ENCODE results near the gene RNF208.

RNF208 gene

DNA sequence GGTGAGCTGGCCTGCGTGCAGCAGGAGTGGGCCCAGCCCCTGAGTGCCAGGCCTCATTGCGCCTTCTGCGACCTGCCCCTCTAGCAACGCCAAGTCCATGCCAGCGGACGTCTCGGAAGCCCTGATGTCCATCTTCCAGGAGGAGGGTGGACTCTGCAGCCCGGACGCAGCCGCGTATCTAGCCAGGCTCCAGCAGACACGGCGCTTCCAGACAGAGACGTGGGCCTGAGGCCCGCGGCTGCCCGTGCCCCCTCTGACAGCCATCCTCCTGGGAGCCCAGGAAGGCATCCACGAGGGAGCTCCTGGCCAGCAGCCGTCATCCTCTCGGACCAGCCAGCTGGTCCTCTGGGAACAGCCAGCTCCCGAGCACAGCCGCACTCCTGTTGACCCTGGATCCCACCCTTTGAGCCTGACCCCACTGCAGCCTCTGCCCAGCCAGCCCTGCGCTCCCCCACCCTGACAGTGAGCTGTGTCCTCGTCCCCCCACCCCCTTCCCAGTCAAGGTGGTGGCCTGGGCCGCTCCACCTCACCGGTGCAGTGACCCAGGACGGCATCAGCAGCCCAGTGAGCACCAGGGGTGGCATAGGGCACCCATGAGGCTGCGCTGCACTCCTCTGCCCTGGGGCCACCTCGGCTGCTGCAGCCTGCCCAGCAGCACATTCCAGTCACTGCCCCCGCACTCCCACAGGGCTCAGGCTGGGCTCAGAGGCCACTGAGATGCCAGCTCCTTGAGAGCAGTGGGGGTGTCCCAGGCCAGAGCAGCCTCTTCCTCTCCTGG lies 5.7 kb downstream of the RNF208 start:
- peaks cover 6% of the 10 kb centered on the region; the same call in 1 of the 2 replicates for H3K36me3 ChIP-seq (ENCODE audit: insufficient read depth, low read length)
- no peak overlapping the region for H3K27ac ChIP-seq (ENCODE audit: low read depth, low read length, poor library complexity, severe bottlenecking)
- no peak overlapping the region for H3K4me3 ChIP-seq (ENCODE audit: low read depth, low read length, poor library complexity, severe bottlenecking)
- no peak overlapping the region; the same call in 1 of the 2 replicates for H3K9ac ChIP-seq (ENCODE audit: low read length)
- TF ChIP-seq, protein P1, sequence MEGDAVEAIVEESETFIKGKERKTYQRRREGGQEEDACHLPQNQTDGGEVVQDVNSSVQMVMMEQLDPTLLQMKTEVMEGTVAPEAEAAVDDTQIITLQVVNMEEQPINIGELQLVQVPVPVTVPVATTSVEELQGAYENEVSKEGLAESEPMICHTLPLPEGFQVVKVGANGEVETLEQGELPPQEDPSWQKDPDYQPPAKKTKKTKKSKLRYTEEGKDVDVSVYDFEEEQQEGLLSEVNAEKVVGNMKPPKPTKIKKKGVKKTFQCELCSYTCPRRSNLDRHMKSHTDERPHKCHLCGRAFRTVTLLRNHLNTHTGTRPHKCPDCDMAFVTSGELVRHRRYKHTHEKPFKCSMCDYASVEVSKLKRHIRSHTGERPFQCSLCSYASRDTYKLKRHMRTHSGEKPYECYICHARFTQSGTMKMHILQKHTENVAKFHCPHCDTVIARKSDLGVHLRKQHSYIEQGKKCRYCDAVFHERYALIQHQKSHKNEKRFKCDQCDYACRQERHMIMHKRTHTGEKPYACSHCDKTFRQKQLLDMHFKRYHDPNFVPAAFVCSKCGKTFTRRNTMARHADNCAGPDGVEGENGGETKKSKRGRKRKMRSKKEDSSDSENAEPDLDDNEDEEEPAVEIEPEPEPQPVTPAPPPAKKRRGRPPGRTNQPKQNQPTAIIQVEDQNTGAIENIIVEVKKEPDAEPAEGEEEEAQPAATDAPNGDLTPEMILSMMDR (IDR thresholded peaks at IDR 0.05; ENCODE audit: low read length) = no peak
- no peak for TF ChIP-seq EZH2 (IDR thresholded peaks at IDR 0.05; ENCODE audit: borderline replicate concordance, low read length)
- H3K4me2 ChIP-seq (ENCODE audit: low read length) = no peak overlapping the region
- no peak overlapping the region for H2AFZ ChIP-seq (ENCODE audit: low read length)
- H3F3A ChIP-seq (ENCODE audit: insufficient read depth, low read length) = no peaks in the 10 kb centered on the region
- H3K79me2 ChIP-seq (ENCODE audit: insufficient read depth, low read length) = no peaks in the 10 kb centered on the region
- H3K9me2 ChIP-seq (ENCODE audit: low read depth, low read length) = no peaks in the 10 kb centered on the region
- no peaks in the 10 kb centered on the region for H4K20me1 ChIP-seq (ENCODE audit: insufficient read depth, low read length)
- H3K4me1 ChIP-seq (ENCODE audit: insufficient read depth, low read length, severe bottlenecking) = peaks cover 20% of the 10 kb centered on the region
- H3K27me3 ChIP-seq (ENCODE audit: insufficient read depth, low read length) = no peaks in the 10 kb centered on the region
- no peaks in the 10 kb centered on the region for H3K9me3 ChIP-seq (ENCODE audit: low read length)

DNA sequence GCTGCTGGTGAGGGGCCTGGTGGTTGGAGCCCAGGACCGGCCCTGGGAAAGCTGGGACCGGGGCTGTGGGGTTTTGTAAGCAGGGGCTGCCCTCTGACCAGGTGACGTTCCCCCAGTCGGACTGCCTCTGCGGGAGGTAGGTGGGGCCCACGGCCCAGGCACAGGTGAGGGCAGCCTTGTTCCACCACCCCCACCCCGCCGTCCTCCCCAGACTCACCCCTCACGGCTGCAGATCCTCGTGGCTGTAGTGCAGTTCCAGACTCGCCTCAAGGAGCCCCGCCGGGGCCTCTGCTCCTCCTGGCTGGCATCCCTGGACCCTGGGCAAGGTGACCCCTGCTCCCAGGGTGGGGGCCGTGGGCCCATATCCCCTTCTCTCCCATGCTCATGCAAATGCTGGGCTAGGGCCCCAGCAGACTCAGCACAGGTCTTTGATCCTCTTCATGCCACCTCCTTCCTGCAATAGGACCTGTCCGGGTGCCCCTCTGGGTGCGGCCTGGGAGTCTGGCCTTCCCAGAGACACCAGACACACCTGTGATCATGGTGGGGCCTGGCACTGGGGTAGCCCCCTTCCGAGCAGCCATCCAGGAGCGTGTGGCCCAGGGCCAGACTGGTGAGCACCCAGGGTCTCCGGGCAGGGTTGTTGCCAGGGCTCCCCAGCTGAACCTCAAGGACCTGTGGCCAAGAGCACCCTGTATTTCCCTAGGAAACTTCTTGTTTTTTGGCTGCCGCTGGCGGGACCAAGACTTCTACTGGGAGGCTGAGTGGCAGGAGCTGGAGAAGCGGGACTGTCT lies 6.6 kb downstream of the RNF208 start:
- H3K9me3 ChIP-seq (ENCODE audit: low read length) = no peaks in the 10 kb centered on the region
- H3F3A ChIP-seq (ENCODE audit: insufficient read depth, low read length) = no peaks in the 10 kb centered on the region
- H3K4me2 ChIP-seq (ENCODE audit: low read length) = no peak overlapping the region
- no peaks in the 10 kb centered on the region for H3K27me3 ChIP-seq (ENCODE audit: insufficient read depth, low read length)
- no peak overlapping the region for H3K27ac ChIP-seq (ENCODE audit: low read depth, low read length, poor library complexity, severe bottlenecking)
- H3K9me2 ChIP-seq (ENCODE audit: low read depth, low read length) = no peaks in the 10 kb centered on the region
- no peak overlapping the region for H3K9ac ChIP-seq (ENCODE audit: low read length)
- TF ChIP-seq EZH2 (IDR thresholded peaks at IDR 0.05; ENCODE audit: borderline replicate concordance, low read length) = no peak
- TF ChIP-seq, protein P1 (IDR thresholded peaks at IDR 0.05; ENCODE audit: low read length) = no peak
- H3K79me2 ChIP-seq (ENCODE audit: insufficient read depth, low read length) = no peaks in the 10 kb centered on the region
- peaks cover 20% of the 10 kb centered on the region for H3K4me1 ChIP-seq (ENCODE audit: insufficient read depth, low read length, severe bottlenecking)
- peaks cover 6% of the 10 kb centered on the region; the same call in 1 of the 2 replicates for H3K36me3 ChIP-seq (ENCODE audit: insufficient read depth, low read length)
- H4K20me1 ChIP-seq (ENCODE audit: insufficient read depth, low read length) = no peaks in the 10 kb centered on the region
- no peak overlapping the region for H2AFZ ChIP-seq (ENCODE audit: low read length)
- H3K4me3 ChIP-seq (ENCODE audit: low read depth, low read length, poor library complexity, severe bottlenecking) = no peak overlapping the region

DNA sequence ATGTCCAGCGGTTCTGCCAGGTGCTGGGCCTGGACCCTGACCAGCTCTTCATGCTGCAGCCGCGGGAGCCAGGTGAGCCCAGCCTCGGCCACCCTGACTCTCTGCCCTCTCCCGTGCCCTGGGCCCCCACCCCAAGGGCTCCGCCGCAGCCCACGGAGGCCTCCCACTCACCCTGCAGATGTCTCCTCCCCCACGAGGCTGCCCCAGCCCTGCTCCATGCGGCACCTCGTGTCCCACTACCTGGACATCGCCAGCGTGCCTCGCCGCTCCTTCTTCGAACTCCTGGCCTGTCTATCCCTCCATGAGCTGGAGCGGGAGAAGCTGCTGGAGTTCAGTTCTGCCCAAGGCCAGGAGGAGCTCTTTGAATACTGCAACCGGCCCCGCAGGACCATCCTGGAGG lies 7.4 kb downstream of the RNF208 start:
- H2AFZ ChIP-seq (ENCODE audit: low read length) = no peak overlapping the region
- H3K27ac ChIP-seq (ENCODE audit: low read depth, low read length, poor library complexity, severe bottlenecking) = no peak overlapping the region
- no peaks in the 10 kb centered on the region for H3F3A ChIP-seq (ENCODE audit: insufficient read depth, low read length)
- no peaks in the 10 kb centered on the region for H3K79me2 ChIP-seq (ENCODE audit: insufficient read depth, low read length)
- H3K4me1 ChIP-seq (ENCODE audit: insufficient read depth, low read length, severe bottlenecking) = peaks cover 20% of the 10 kb centered on the region
- H3K36me3 ChIP-seq (ENCODE audit: insufficient read depth, low read length) = peaks cover 12% of the 10 kb centered on the region; the same call in 1 of the 2 replicates
- no peaks in the 10 kb centered on the region for H3K27me3 ChIP-seq (ENCODE audit: insufficient read depth, low read length)
- no peak overlapping the region for H3K4me3 ChIP-seq (ENCODE audit: low read depth, low read length, poor library complexity, severe bottlenecking)
- no peaks in the 10 kb centered on the region for H3K9me3 ChIP-seq (ENCODE audit: low read length)
- no peaks in the 10 kb centered on the region for H3K9me2 ChIP-seq (ENCODE audit: low read depth, low read length)
- no peak overlapping the region for H3K9ac ChIP-seq (ENCODE audit: low read length)
- H3K4me2 ChIP-seq (ENCODE audit: low read length) = no peak overlapping the region
- TF ChIP-seq, protein P1 (IDR thresholded peaks at IDR 0.05; ENCODE audit: low read length) = no peak
- TF ChIP-seq EZH2 (IDR thresholded peaks at IDR 0.05; ENCODE audit: borderline replicate concordance, low read length) = no peak
- no peaks in the 10 kb centered on the region for H4K20me1 ChIP-seq (ENCODE audit: insufficient read depth, low read length)
